Measurements from ENCODE around the gene SELE.

Gene SELE

GRCh38 chr1:169746550-169746949 is 12.7 kb upstream of the SELE start:
- Histone ChIP-seq H3F3A (ENCODE audit: low read depth) (no peaks in the 10 kb centered on the region), H3K4me1 (ENCODE audit: insufficient read depth, low read length, poor library complexity, severe bottlenecking) (no peaks in the 10 kb centered on the region), H3K36me3 (ENCODE audit: insufficient read depth, low read length) (no peaks in the 10 kb centered on the region), H3K27me3 (ENCODE audit: insufficient read depth, low read length, poor library complexity, severe bottlenecking) (no peaks in the 10 kb centered on the region), H4K20me1 (ENCODE audit: insufficient read depth, low read length, poor library complexity, severe bottlenecking) (no peaks in the 10 kb centered on the region), H3K9ac (ENCODE audit: low read depth, low read length, poor library complexity, severe bottlenecking) (no peak overlapping the region), H3K4me3 (ENCODE audit: low read length, poor library complexity, severe bottlenecking) (no peak overlapping the region), H3K9me2 (replicated peaks; ENCODE audit: low read depth, low read length) (no peaks in the 10 kb centered on the region), H3K9me3 (ENCODE audit: insufficient read depth, low read depth, low read length) (no peaks in the 10 kb centered on the region), H3K79me2 (ENCODE audit: insufficient read depth, low read length) (no peaks in the 10 kb centered on the region), H2AFZ (ENCODE audit: low read length) (no peak overlapping the region), H3K4me2 (ENCODE audit: low read depth, low read length, poor library complexity, severe bottlenecking) (no peak overlapping the region)
- TF ChIP-seq CTCF (conservative IDR thresholded peaks at IDR 0.05; ENCODE audit: low read length) = no peak
- TF ChIP-seq EZH2phosphoT487 (IDR thresholded peaks at IDR 0.05; ENCODE audit: borderline replicate concordance) = no peak

GRCh38 chr1:169745015-169745861 is 11.4 kb upstream of the SELE start:
- H3K9ac ChIP-seq (ENCODE audit: low read depth, low read length, poor library complexity, severe bottlenecking) = no peak overlapping the region
- no peaks in the 10 kb centered on the region for H3K9me3 ChIP-seq (ENCODE audit: insufficient read depth, low read depth, low read length)
- H3K79me2 ChIP-seq (ENCODE audit: insufficient read depth, low read length) = no peaks in the 10 kb centered on the region
- no peaks in the 10 kb centered on the region for H3F3A ChIP-seq (ENCODE audit: low read depth)
- no peaks in the 10 kb centered on the region for H3K4me1 ChIP-seq (ENCODE audit: insufficient read depth, low read length, poor library complexity, severe bottlenecking)
- no peaks in the 10 kb centered on the region for H4K20me1 ChIP-seq (ENCODE audit: insufficient read depth, low read length, poor library complexity, severe bottlenecking)
- H2AFZ ChIP-seq (ENCODE audit: low read length) = no peak overlapping the region
- H3K27me3 ChIP-seq (ENCODE audit: insufficient read depth, low read length, poor library complexity, severe bottlenecking) = no peaks in the 10 kb centered on the region
- no peaks in the 10 kb centered on the region for H3K36me3 ChIP-seq (ENCODE audit: insufficient read depth, low read length)
- no peaks in the 10 kb centered on the region for H3K9me2 ChIP-seq (replicated peaks; ENCODE audit: low read depth, low read length)
- TF ChIP-seq CTCF (conservative IDR thresholded peaks at IDR 0.05; ENCODE audit: low read length) = no peak
- TF ChIP-seq EZH2phosphoT487 (IDR thresholded peaks at IDR 0.05; ENCODE audit: borderline replicate concordance) = no peak
- H3K4me2 ChIP-seq (ENCODE audit: low read depth, low read length, poor library complexity, severe bottlenecking) = no peak overlapping the region
- no peak overlapping the region for H3K4me3 ChIP-seq (ENCODE audit: low read length, poor library complexity, severe bottlenecking)

DNA sequence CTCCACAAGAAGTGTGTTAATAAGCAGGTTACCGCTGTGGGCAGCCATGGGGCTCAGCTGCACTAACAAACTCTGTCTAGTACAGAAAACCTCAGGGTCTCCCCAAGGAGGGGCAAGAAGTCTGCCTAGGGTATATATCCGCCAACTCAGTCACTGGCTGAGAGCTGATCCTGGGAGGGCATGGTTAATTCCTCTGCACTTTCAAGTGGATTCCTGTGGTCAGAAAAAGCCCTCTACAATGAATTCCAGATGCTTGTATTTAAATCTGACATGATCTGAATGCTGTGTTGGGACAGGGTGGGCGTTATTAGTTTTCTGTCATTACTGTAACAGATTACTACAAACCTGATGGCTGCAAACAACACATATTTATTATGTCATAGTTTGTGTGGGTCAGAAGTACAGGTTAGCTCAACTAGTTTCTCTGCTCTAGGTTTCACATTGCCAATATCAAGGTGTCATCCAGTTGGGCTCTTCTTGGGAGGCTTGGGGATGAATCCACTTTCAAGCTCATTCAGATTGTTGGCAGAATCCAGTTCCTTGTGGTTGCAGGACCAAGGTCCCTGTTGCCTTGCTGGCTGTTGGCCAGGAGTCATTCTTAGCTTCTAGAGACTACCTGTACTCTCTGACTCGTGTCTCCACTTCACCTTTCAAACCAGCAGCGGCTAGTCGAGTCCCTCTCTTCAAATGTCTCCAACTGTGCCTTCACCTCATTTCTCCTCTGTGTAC is 8.0 kb upstream of the SELE start:
- Histone ChIP-seq H4K20me1 (ENCODE audit: insufficient read depth, low read length, poor library complexity, severe bottlenecking) (no peaks in the 10 kb centered on the region), H3K9me3 (ENCODE audit: insufficient read depth, low read depth, low read length) (no peaks in the 10 kb centered on the region), H3K4me2 (ENCODE audit: low read depth, low read length, poor library complexity, severe bottlenecking) (no peak overlapping the region), H3K9ac (ENCODE audit: low read depth, low read length, poor library complexity, severe bottlenecking) (no peak overlapping the region), H3K27me3 (ENCODE audit: insufficient read depth, low read length, poor library complexity, severe bottlenecking) (no peaks in the 10 kb centered on the region), H3K4me1 (ENCODE audit: insufficient read depth, low read length, poor library complexity, severe bottlenecking) (no peaks in the 10 kb centered on the region), H3K79me2 (ENCODE audit: insufficient read depth, low read length) (no peaks in the 10 kb centered on the region), H3K4me3 (ENCODE audit: low read length, poor library complexity, severe bottlenecking) (no peak overlapping the region), H2AFZ (ENCODE audit: low read length) (no peak overlapping the region), H3F3A (ENCODE audit: low read depth) (no peaks in the 10 kb centered on the region), H3K9me2 (replicated peaks; ENCODE audit: low read depth, low read length) (no peaks in the 10 kb centered on the region), H3K36me3 (ENCODE audit: insufficient read depth, low read length) (no peaks in the 10 kb centered on the region)
- TF ChIP-seq EZH2phosphoT487 (IDR thresholded peaks at IDR 0.05; ENCODE audit: borderline replicate concordance) (no peak), CTCF (conservative IDR thresholded peaks at IDR 0.05; ENCODE audit: low read length) (no peak)
